G401.6 (cell line): ENCODE measurements around the gene AKR1C8.
"Not testable (repeated sequence)": the region's sequence is repeated elsewhere in the genome, so short reads cannot be mapped to it uniquely, and the experiment has no call there.

ENCODE experiments used
- FAIRE-seq: peaks from 2 replicates; lab custom pipeline; 2012; peaks lifted over from hg19 to GRCh38; lab: Jason Lieb, UNC

Gene AKR1C8

GRCh38 chr10:5184987-5185775 is at the start of gene AKR1C8:
Gene AKR1C8, minus strand, starts transcription at chr10:5185150. Its CDS starts 46 bp downstream, at chr10:5185104.
- no peak for FAIRE-seq

- no peak for FAIRE-seq
These were observed 49.3 kb upstream of the AKR1C8 start for GRCh38 chr10:5234106-5234860.

- FAIRE-seq, result no peak
These were observed 48.4 kb upstream of the AKR1C8 start for GRCh38 chr10:5233324-5233723.

GRCh38 chr10:5229019-5229418 is 44.1 kb upstream of the AKR1C8 start:
- FAIRE-seq, result no peak

- FAIRE-seq, result not testable (repeated sequence)
These were observed 38.0 kb upstream of the AKR1C8 start for GRCh38 chr10:5222942-5223341.

- FAIRE-seq, result no peak
These were observed 34.3 kb upstream of the AKR1C8 start for GRCh38 chr10:5219262-5219661.

GRCh38 chr10:5216801-5217200 is 31.9 kb upstream of the AKR1C8 start:
- no peak for FAIRE-seq

GRCh38 chr10:5211696-5212536 is 27.0 kb upstream of the AKR1C8 start:
- no peak for FAIRE-seq

- FAIRE-seq, result not testable (repeated sequence)
These were observed 25.3 kb upstream of the AKR1C8 start for GRCh38 chr10:5210261-5210660.

GRCh38 chr10:5209776-5210175 is 24.8 kb upstream of the AKR1C8 start:
- not testable (repeated sequence) for FAIRE-seq

GRCh38 chr10:5206799-5207198 is 21.8 kb upstream of the AKR1C8 start:
- no peak for FAIRE-seq

- FAIRE-seq, result no peak
These were observed 14.4 kb upstream of the AKR1C8 start for GRCh38 chr10:5199398-5199797.

GRCh38 chr10:5198386-5198785 is 13.4 kb upstream of the AKR1C8 start:
- no peak for FAIRE-seq

- FAIRE-seq, result no peak
These were observed 11.8 kb upstream of the AKR1C8 start, which contains the start of gene AKR1C4 for GRCh38 chr10:5196702-5197113. Gene AKR1C4, plus strand, starts transcription at chr10:5196837. Its CDS starts 31 bp downstream, at chr10:5196868.

GRCh38 chr10:5195727-5196374 is 10.9 kb upstream of the AKR1C8 start:
- FAIRE-seq, result no peak

- no peak for FAIRE-seq
These were observed 9.5 kb upstream of the AKR1C8 start for GRCh38 chr10:5194431-5194830.

GRCh38 chr10:5188358-5188757 is 3.4 kb upstream of the AKR1C8 start:
- FAIRE-seq, result no peak

GRCh38 chr10:5187867-5188266 is 2.9 kb upstream of the AKR1C8 start:
- no peak for FAIRE-seq

GRCh38 chr10:5183923-5184322 is 1.0 kb downstream of the AKR1C8 start:
- no peak for FAIRE-seq

- FAIRE-seq, result not testable (repeated sequence)
These were observed 4.4 kb downstream of the AKR1C8 start for GRCh38 chr10:5180503-5180902.

- not testable (repeated sequence) for FAIRE-seq
These were observed 9.4 kb downstream of the AKR1C8 start for GRCh38 chr10:5175581-5175980.

GRCh38 chr10:5168897-5169420 is 16.0 kb downstream of the AKR1C8 start:
- no peak for FAIRE-seq
